ENCODE measurements around the gene KIAA1671.

GRCh38 chr22:24928322-24928721 lies 24.2 kb upstream of the KIAA1671 start:
- TF ChIP-seq CTCF (optimal IDR thresholded peaks at IDR 0.05 in 1 of 3, IDR thresholded peaks at IDR 0.05 in 1 of 3, conservative IDR thresholded peaks at IDR 0.05 in 1 of 3; ENCODE audit: extremely low read depth in 1 of 3, insufficient read depth in 2 of 3, low read length in 3 of 3) = no peak
- TF ChIP-seq EZH2 (IDR thresholded peaks at IDR 0.05; ENCODE audit: low read length) = no peak

All from keratinocyte (primary cell).